Measurements from ENCODE around the gene SURF2. TPM values are rescaled to one million over a fixed set of nuclear protein-coding genes. Genes with fewer than 3 reads are reported as not detected.

Gene SURF2
- total RNA-seq, result 10 to 100 TPM; 18.3 to 18.9 TPM

GRCh38 chr9:133356391-133357091 lies at the start of gene SURF2, which contains the start of gene SURF1:
Gene SURF2, plus strand, starts transcription at chr9:133356550. Its CDS starts 43 bp downstream, at chr9:133356593.
Gene SURF1, minus strand, starts transcription at chr9:133356487. Its CDS starts 34 bp downstream, at chr9:133356453.

GRCh38 chr9:133335924-133336811 lies 20.2 kb upstream of the SURF2 start, which contains the start of gene SURF6:
Gene SURF6, minus strand, starts transcription at chr9:133336188. Its CDS starts 56 bp downstream, at chr9:133336132.

GRCh38 chr9:133347985-133348717 lies 8.2 kb upstream of the SURF2 start, which contains the start of the genes MED22 and RPL7A:
Gene MED22, minus strand, starts transcription at chr9:133348131. Its CDS starts 1,469 bp downstream, at chr9:133346662.
Gene RPL7A, plus strand, starts transcription at chr9:133348218. Its CDS starts 26 bp downstream, at chr9:133348244.

GRCh38 chr9:133375724-133376654 lies 19.6 kb downstream of the SURF2 start, which contains the start of the genes STKLD1 and SURF4:
Gene STKLD1, plus strand, starts transcription at chr9:133376366. Its CDS starts 108 bp downstream, at chr9:133376474.
Gene SURF4, minus strand, starts transcription at chr9:133376060. Its CDS starts 91 bp downstream, at chr9:133375969.

Small RNA genes within 50 kb of the gene (small RNA-seq; reads per million reads assigned to genes)
- gene RF00019, result 0 reads per million in 2 donors
- gene SNORD24, result 0 reads per million in 2 donors
- 0 reads per million in 2 donors for gene SNORD36A
- gene SNORD36B, result 0 reads per million in 2 donors
- 0 reads per million in 2 donors for gene SNORD36C

Other genes starting within 250 kb of the SURF2 start
- gene RALGDS, start 235.3 kb upstream of the SURF2 start, total RNA-seq, result 10 to 100 TPM; 29.9 to 30.0 TPM
- gene GBGT1, start 192.6 kb upstream of the SURF2 start, total RNA-seq, result 1 to 10 TPM; 4.8 to 8.3 TPM
- gene OBP2B, start 147.3 kb upstream of the SURF2 start, total RNA-seq, result not detected
- gene ABO, start 81.3 kb upstream of the SURF2 start, total RNA-seq, result not detected
- 10 to 100 TPM in 1 of 2 donors, 1 to 10 TPM in 1; 5.9 to 13.0 TPM for gene SURF6, start 20.4 kb upstream of the SURF2 start, total RNA-seq
- 10 to 100 TPM; 13.4 to 17.6 TPM for gene MED22, start 8.4 kb upstream of the SURF2 start, total RNA-seq
- gene RPL7A, start 8.3 kb upstream of the SURF2 start, total RNA-seq, result 1,000 to 10,000 TPM in 1 of 2 donors, 100 to 1,000 TPM in 1; 802 to 1,411 TPM
- gene SURF1, start 63 bp upstream of the SURF2 start, total RNA-seq, result 10 to 100 TPM; 18.2 to 19.6 TPM
- gene SURF4, start 19.5 kb downstream of the SURF2 start, total RNA-seq, result 100 to 1,000 TPM; 233 to 367 TPM
- gene STKLD1, start 19.8 kb downstream of the SURF2 start, total RNA-seq, result 1 to 10 TPM; 2.0 to 4.1 TPM
- gene REXO4, start 61.5 kb downstream of the SURF2 start, total RNA-seq, result 10 to 100 TPM in 1 of 2 donors, 1 to 10 TPM in 1; 9.6 to 18.3 TPM
- gene ADAMTS13, start 65.8 kb downstream of the SURF2 start, total RNA-seq, result 1 to 10 TPM in 1 of 2 donors, under 1 TPM in 1; 1.00 to 1.7 TPM
- 1 to 10 TPM; 2.7 to 4.1 TPM for gene CACFD1, start 103.4 kb downstream of the SURF2 start, total RNA-seq
- 10 to 100 TPM; 31.3 to 39.6 TPM for gene SLC2A6, start 122.5 kb downstream of the SURF2 start, total RNA-seq
- not detected for gene MYMK, start 168.4 kb downstream of the SURF2 start, total RNA-seq
- gene ADAMTSL2, start 178.2 kb downstream of the SURF2 start, total RNA-seq, result not detected